H1 (cell line): ENCODE results near the gene SLC25A36. TPM values are rescaled to one million over a fixed set of nuclear protein-coding genes. Genes with fewer than 3 reads are reported as not detected.
"Not testable (repeated sequence)": the region's sequence is repeated elsewhere in the genome, so short reads cannot be mapped to it uniquely, and the experiment has no call there.

Source experiments
- CTCF ChIA-PET: fragments of 300-600 bp; sonication (Branson Sonifier 250); formaldehyde crosslinking; loops from one replicate; lab custom pipeline; 2021; ENCODE audit not compliant: partially characterized antibody; lab: Charles Lee
- POLR2A ChIA-PET: fragments of 300-600 bp; sonication (Branson Sonifier 250); formaldehyde crosslinking; loops from one replicate; lab custom pipeline; 2021; ENCODE audit warnings: inconsistent platforms; ENCODE audit not compliant: partially characterized antibody; lab: Charles Lee
- DNase-seq, 2 experiments: peaks; one replicate each; pipeline versions ENCODE4 v3.0.0 to v3.0.0-alpha.2; 2010 to 2022; ENCODE audit warnings: low spot score in 2 of 2, low read depth in 1 of 2, mixed read lengths in 1 of 2
- FAIRE-seq: peaks from 2 replicates; lab custom pipeline; 2011; peaks lifted over from hg19 to GRCh38; lab: Jason Lieb, UNC
- H2AFZ ChIP-seq: 2 replicates; pipeline ENCODE4 v1.8.1; 2012; ENCODE audit warnings: low read length, inconsistent platforms
- H2AK5ac ChIP-seq: 2 replicates; pipeline ENCODE4 v1.6.1; 2013; ENCODE audit warnings: low read depth, low read length
- H2BK120ac ChIP-seq: replicated peaks from 2 replicates; pipeline ENCODE3; 2013; ENCODE audit warnings: low read depth, low read length, inconsistent platforms
- H2BK12ac ChIP-seq: 2 replicates; pipeline ENCODE4 v1.6.1; 2013; ENCODE audit warnings: low read depth, low read length
- H2BK15ac ChIP-seq: 2 replicates; pipeline ENCODE4 v1.6.1; 2013; ENCODE audit warnings: low read length
- H2BK20ac ChIP-seq: 2 replicates; pipeline ENCODE4 v1.6.1; 2013; ENCODE audit warnings: low read length
- H2BK5ac ChIP-seq: 2 replicates; pipeline ENCODE4 v1.6.1; 2013; ENCODE audit warnings: low read depth, low read length
- H3K14ac ChIP-seq: 2 replicates; pipeline ENCODE4 v1.6.1; 2013; ENCODE audit warnings: inconsistent platforms; ENCODE audit not compliant: insufficient read length
- H3K18ac ChIP-seq: 2 replicates; pipeline ENCODE4 v1.6.1; 2013; ENCODE audit warnings: low read length; ENCODE audit errors: extremely low read depth
- H3K23ac ChIP-seq: 2 replicates; pipeline ENCODE4 v1.6.1; 2013; ENCODE audit warnings: inconsistent platforms; ENCODE audit not compliant: insufficient read length
- H3K23me2 ChIP-seq: 2 replicates; pipeline ENCODE4 v1.6.1; 2013; ENCODE audit warnings: low read depth, low read length
- H3K27ac ChIP-seq: 2 replicates; pipeline ENCODE4 v1.6.1; 2011; ENCODE audit warnings: low read depth, low read length, inconsistent platforms
- H3K27me3 ChIP-seq, 4 experiments: replicated peaks in 1 of 4; 1 replicate in 1 of 4; 2 replicates in 3 of 4; pipeline versions ENCODE4 v1.6.1 to v1.8.1; 2011 to 2013; ENCODE audit warnings: low read length in 3 of 4, mild to moderate bottlenecking in 3 of 4, inconsistent platforms in 2 of 4, mixed read lengths in 2 of 4, moderate library complexity in 1 of 4; ENCODE audit not compliant: control insufficient read depth in 3 of 4, insufficient read depth in 3 of 4; ENCODE audit errors: extremely low read depth in 1 of 4
- H3K36me3 ChIP-seq, 4 experiments: 2 replicates each; pipeline versions ENCODE4 v1.6.1 to v1.8.1; 2011 to 2013; ENCODE audit warnings: mild to moderate bottlenecking in 4 of 4, low read length in 3 of 4, moderate library complexity in 2 of 4, control low read depth in 1 of 4, inconsistent platforms in 1 of 4; ENCODE audit not compliant: insufficient read depth in 4 of 4, control insufficient read depth in 2 of 4
- H3K4ac ChIP-seq: replicated peaks from 2 replicates; pipeline ENCODE3; 2013; ENCODE audit warnings: low read length, low read depth, mixed read lengths, inconsistent platforms; ENCODE audit not compliant: insufficient read length
- H3K4me1 ChIP-seq, 4 experiments: replicated peaks in 1 of 4; 1 replicate in 1 of 4; 2 replicates in 3 of 4; pipeline versions ENCODE4 v1.6.1 to v1.8.1; 2011 to 2013; ENCODE audit warnings: low read length in 3 of 4, inconsistent platforms in 2 of 4, mixed read lengths in 1 of 4; ENCODE audit not compliant: insufficient read depth in 4 of 4, control insufficient read depth in 3 of 4
- H3K4me2 ChIP-seq, 2 experiments: 2 replicates each; pipeline versions ENCODE4 v1.6.1 to v1.8.1; 2011 to 2013; ENCODE audit warnings: low read depth in 2 of 2, low read length in 2 of 2, control low read depth in 1 of 2, inconsistent platforms in 1 of 2, mild to moderate bottlenecking in 1 of 2; ENCODE audit not compliant: insufficient read depth in 1 of 2
- H3K4me3 ChIP-seq, 4 experiments: fragments of 200-600, 300-600 bp in 1 of 4; sonication (generic), shearing (Covaris generic), sonication (Bioruptor Twin) in 1 of 4; 2 replicates each; pipeline versions ENCODE4 v1.5.1 to v1.8.1; 2011 to 2016; ENCODE audit warnings: low read length in 4 of 4, low read depth in 3 of 4, control low read depth in 2 of 4, inconsistent platforms in 2 of 4, mild to moderate bottlenecking in 2 of 4, mixed read lengths in 1 of 4, moderate library complexity in 1 of 4; ENCODE audit not compliant: insufficient read depth in 2 of 4; ENCODE audit errors: extremely low read depth in 1 of 4
- H3K56ac ChIP-seq: replicated peaks from 2 replicates; pipeline ENCODE3; 2013; ENCODE audit warnings: low read depth, mild to moderate bottlenecking, mixed read lengths, low read length, inconsistent platforms; ENCODE audit not compliant: insufficient read length
- H3K79me1 ChIP-seq: 2 replicates; pipeline ENCODE4 v1.6.1; 2013; ENCODE audit warnings: low read depth, low read length, control low read depth
- H3K79me2 ChIP-seq, 2 experiments: 2 replicates each; pipeline versions ENCODE4 v1.6.1 to v1.8.1; 2012 to 2013; ENCODE audit warnings: low read length in 2 of 2, mild to moderate bottlenecking in 2 of 2, inconsistent platforms in 1 of 2; ENCODE audit not compliant: insufficient read depth in 2 of 2, control insufficient read depth in 1 of 2
- H3K9ac ChIP-seq, 4 experiments: replicated peaks in 1 of 4; 1 replicate in 1 of 4; 2 replicates in 3 of 4; pipeline versions ENCODE4 v1.6.1 to v1.8.1; 2011 to 2013; ENCODE audit warnings: low read depth in 3 of 4, low read length in 3 of 4, control low read depth in 2 of 4, mild to moderate bottlenecking in 2 of 4, moderate library complexity in 2 of 4, inconsistent platforms in 1 of 4; ENCODE audit errors: extremely low read depth in 1 of 4
- H3K9me3 ChIP-seq, 2 experiments: 2 replicates each; pipeline versions ENCODE4 v1.6.1 to v1.8.1; 2012 to 2013; ENCODE audit warnings: mild to moderate bottlenecking in 2 of 2, moderate library complexity in 2 of 2, control low read depth in 1 of 2, inconsistent platforms in 1 of 2, low read depth in 1 of 2, low read length in 1 of 2, mixed read lengths in 1 of 2; ENCODE audit not compliant: insufficient read depth in 2 of 2
- H4K20me1 ChIP-seq, 2 experiments: replicated peaks in 1 of 2; 2 replicates each; pipeline versions ENCODE3 to v1.8.1; 2011 to 2013; ENCODE audit warnings: inconsistent platforms in 2 of 2, low read length in 2 of 2, mild to moderate bottlenecking in 1 of 2; ENCODE audit not compliant: insufficient read depth in 2 of 2, control insufficient read depth in 1 of 2
- H4K5ac ChIP-seq: 2 replicates; pipeline ENCODE4 v1.6.1; 2013; ENCODE audit warnings: low read length, low read depth, mixed read lengths, inconsistent platforms; ENCODE audit not compliant: insufficient read length
- H4K8ac ChIP-seq: 2 replicates; pipeline ENCODE4 v1.8.0; 2013; ENCODE audit warnings: mild to moderate bottlenecking, moderate library complexity, low read length, inconsistent platforms; ENCODE audit not compliant: insufficient read depth; ENCODE audit errors: extremely low read depth
- H4K91ac ChIP-seq: replicated peaks from 2 replicates; pipeline ENCODE3; 2013; ENCODE audit warnings: low read length, mixed read lengths, inconsistent platforms; ENCODE audit not compliant: insufficient read length
- WGBS, 2 experiments: shearing (Covaris generic) in 1 of 2; methylation state at CpG; one replicate each; pipeline versions ENCODE4 v1.1.6 to v1.1.7; 2013 to 2015; ENCODE audit warnings: low lambda C conversion rate in 2 of 2, mixed read lengths in 2 of 2, inconsistent platforms in 1 of 2, low coverage in 1 of 2, missing lambda C conversion rate in 1 of 2; ENCODE audit not compliant: insufficient replicate concordance in 2 of 2, insufficient coverage in 1 of 2, insufficient read length in 1 of 2; ENCODE audit errors: extremely low coverage in 1 of 2, missing lambda C conversion rate in 1 of 2; 5-methylcytosine and 5-hydroxymethylcytosine counted together
- polyA plus RNA-seq, 7 experiments: library from polyadenylated mRNA; depleted of rRNA in 3 of 7; stranded (reverse) in 5 of 7; unstranded in 2 of 7; fragments of >200 nt in 5 of 7; fragments of 200-250 nt in 2 of 7; gene quantifications; 1 replicate in 5 of 7; 2 replicates in 1 of 7; 4 replicates in 1 of 7; pipeline versions ENCODE4 v1.2.1 to v1.2.3, GENCODE V29; 2011 to 2013; ENCODE audit warnings: missing spikeins in 2 of 7, mixed read lengths in 2 of 7
- total RNA-seq: library from RNA; stranded (reverse); fragmentation: NEBNext Ultra II Directional; extraction: Animal tissue kit (Norgen Biotek cat#: 25700); gene quantifications from 2 replicates; pipeline ENCODE4 v1.2.1, GENCODE V29; 2021

Gene SLC25A36
- total and polyA plus RNA-seq, 2 of the 8 experiments (the other 6 are each of a cell fraction or from before 2014, with no cell fraction given): 42.9 to 71.8 TPM

DNA sequence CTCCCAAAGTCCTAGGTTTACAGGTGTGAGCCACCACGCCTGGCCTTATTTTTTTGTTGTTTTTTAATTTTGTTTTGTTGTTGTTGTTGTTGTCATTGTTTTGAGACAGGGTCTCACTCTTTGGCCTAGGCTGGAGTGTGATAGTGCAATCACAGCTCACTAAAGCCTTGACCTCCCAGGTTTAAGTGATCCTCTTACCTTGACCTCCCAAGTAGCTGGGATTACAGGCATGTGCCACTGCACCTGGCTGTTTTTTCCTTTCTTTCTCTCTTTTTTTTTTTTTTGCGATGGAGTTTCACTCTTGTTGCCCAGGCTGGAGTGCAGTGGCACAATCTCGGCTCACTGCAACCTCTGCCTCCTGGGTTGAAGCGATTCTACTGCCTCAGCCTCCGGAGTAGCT, 10.1 kb downstream of the SLC25A36 start:
- H2AK5ac ChIP-seq, H3K56ac ChIP-seq, H3K36me3 ChIP-seq, H3K23me2 ChIP-seq, H2BK15ac ChIP-seq, H2BK5ac ChIP-seq, H4K91ac ChIP-seq, CTCF ChIA-PET, H3K4ac ChIP-seq, H2AFZ ChIP-seq, H3K23ac ChIP-seq, H4K5ac ChIP-seq, H3K4me3 ChIP-seq, H4K8ac ChIP-seq, H3K14ac ChIP-seq, H3K27me3 ChIP-seq, H2BK20ac ChIP-seq, H3K79me1 ChIP-seq, H3K18ac ChIP-seq, H2BK120ac ChIP-seq, H3K27ac ChIP-seq, FAIRE-seq, H3K9me3 ChIP-seq, DNase-seq, H3K9ac ChIP-seq, H2BK12ac ChIP-seq: not testable (repeated sequence)
- 87% methylated on average over 4 of the region's 5 CpGs; no CpG with 5 or more reads in 1 of the 2 experiments for WGBS, 2 experiments
- peaks cover 19 to 98% of the 10 kb centered on the region in 2 experiments for H3K79me2 ChIP-seq
- H4K20me1 ChIP-seq: peaks cover 14 to 18% of the 10 kb centered on the region in 2 experiments
- peaks cover 2 to 13% (median 3%) of the 10 kb centered on the region in 4 experiments; a peak in 5 of 7 replicates for H3K4me1 ChIP-seq
- peak overlapping the region in 1 of 2 experiments; percentile 5; a peak in 1 of 4 replicates for H3K4me2 ChIP-seq
- POLR2A ChIA-PET: interaction anchor here (3.3 kb wide), 1 partner anchor 10 kb away, joined by 13 read pairs; the partner anchor contains the start of gene SLC25A36
